ENCODE data around the gene CSTF2. TPM values are rescaled to one million over a fixed set of nuclear protein-coding genes. Genes with fewer than 3 reads are reported as not detected.
A peak's percentile ranks its signal among the peaks of the same experiment; 100 is the strongest.
"Not testable (repeated sequence)": the region's sequence is repeated elsewhere in the genome, so short reads cannot be mapped to it uniquely, and the experiment has no call there.

Gene CSTF2
- 10 to 100 TPM; 21.4 to 23.5 (median 22.8) TPM for polyA plus RNA-seq (ENCODE audit: insufficient read length in 4 of 4)

- peak; percentile 57 to 66 (median 62) for DNase-seq (ENCODE audit: low read depth in 4 of 4, low spot score in 3 of 4)
Measured at GRCh38 chrX:100819837-100820666, at the start of gene CSTF2. Gene CSTF2, plus strand, starts transcription at chrX:100820391. Its CDS starts 26 bp downstream, at chrX:100820417.

- not testable (repeated sequence) for DNase-seq (ENCODE audit: low read depth in 4 of 4, low spot score in 3 of 4)
Measured at GRCh38 chrX:100796371-100796770, 23.8 kb upstream of the CSTF2 start.

- DNase-seq (ENCODE audit: low read depth in 4 of 4, low spot score in 3 of 4) = no peak
Measured at GRCh38 chrX:100797359-100797758, 22.8 kb upstream of the CSTF2 start.

GRCh38 chrX:100798484-100799214, 21.5 kb upstream of the CSTF2 start:
- DNase-seq (ENCODE audit: low read depth in 4 of 4, low spot score in 3 of 4) = no peak

- no peak for DNase-seq (ENCODE audit: low read depth in 4 of 4, low spot score in 3 of 4)
Measured at GRCh38 chrX:100802843-100803242, 17.3 kb upstream of the CSTF2 start.

- no peak for DNase-seq (ENCODE audit: low read depth in 4 of 4, low spot score in 3 of 4)
Measured at GRCh38 chrX:100804780-100805179, 15.4 kb upstream of the CSTF2 start.

GRCh38 chrX:100808265-100808664, 11.9 kb upstream of the CSTF2 start:
- not testable (repeated sequence) for DNase-seq (ENCODE audit: low read depth in 4 of 4, low spot score in 3 of 4)

- no peak for DNase-seq (ENCODE audit: low read depth in 4 of 4, low spot score in 3 of 4)
Measured at GRCh38 chrX:100812216-100813158, 7.7 kb upstream of the CSTF2 start.

GRCh38 chrX:100817340-100817739, 2.9 kb upstream of the CSTF2 start:
- no peak for DNase-seq (ENCODE audit: low read depth in 4 of 4, low spot score in 3 of 4)

GRCh38 chrX:100819534-100819836, 706 bp upstream of the CSTF2 start:
- no peak for DNase-seq (ENCODE audit: low read depth in 4 of 4, low spot score in 3 of 4)

GRCh38 chrX:100829730-100830129, 9.5 kb downstream of the CSTF2 start:
- no peak for DNase-seq (ENCODE audit: low read depth in 4 of 4, low spot score in 3 of 4)

- no peak for DNase-seq (ENCODE audit: low read depth in 4 of 4, low spot score in 3 of 4)
Measured at GRCh38 chrX:100830143-100830542, 10.0 kb downstream of the CSTF2 start.

GRCh38 chrX:100830547-100830946, 10.4 kb downstream of the CSTF2 start:
- no peak for DNase-seq (ENCODE audit: low read depth in 4 of 4, low spot score in 3 of 4)

- DNase-seq (ENCODE audit: low read depth in 4 of 4, low spot score in 3 of 4) = no peak
Measured at GRCh38 chrX:100831219-100831946, 11.2 kb downstream of the CSTF2 start.

- DNase-seq (ENCODE audit: low read depth in 4 of 4, low spot score in 3 of 4) = no peak
Measured at GRCh38 chrX:100850317-100850716, 30.1 kb downstream of the CSTF2 start.

- DNase-seq (ENCODE audit: low read depth in 4 of 4, low spot score in 3 of 4) = no peak
Measured at GRCh38 chrX:100852810-100853209, 32.6 kb downstream of the CSTF2 start.

- peak in 3 of 4 donors; percentile 5 to 14 (median 7) for DNase-seq (ENCODE audit: low read depth in 4 of 4, low spot score in 3 of 4)
Measured at GRCh38 chrX:100863326-100863864, 43.2 kb downstream of the CSTF2 start.

- DNase-seq (ENCODE audit: low read depth in 4 of 4, low spot score in 3 of 4) = no peak
Measured at GRCh38 chrX:100864657-100865391, 44.6 kb downstream of the CSTF2 start.

GRCh38 chrX:100868273-100868672, 48.1 kb downstream of the CSTF2 start:
- no peak for DNase-seq (ENCODE audit: low read depth in 4 of 4, low spot score in 3 of 4)
